DMS79 treated with DMSO at 0.1 percent for 48 hours (cell line): ENCODE measurements around the gene EFCAB10.
"Not testable (repeated sequence)": the region's sequence is repeated elsewhere in the genome, so short reads cannot be mapped to it uniquely, and the experiment has no call there.

Experiments
- DNase-seq: peaks from one replicate; lab custom pipeline; 2025; lab: John Stamatoyannopoulos, UW

Gene EFCAB10

DNA sequence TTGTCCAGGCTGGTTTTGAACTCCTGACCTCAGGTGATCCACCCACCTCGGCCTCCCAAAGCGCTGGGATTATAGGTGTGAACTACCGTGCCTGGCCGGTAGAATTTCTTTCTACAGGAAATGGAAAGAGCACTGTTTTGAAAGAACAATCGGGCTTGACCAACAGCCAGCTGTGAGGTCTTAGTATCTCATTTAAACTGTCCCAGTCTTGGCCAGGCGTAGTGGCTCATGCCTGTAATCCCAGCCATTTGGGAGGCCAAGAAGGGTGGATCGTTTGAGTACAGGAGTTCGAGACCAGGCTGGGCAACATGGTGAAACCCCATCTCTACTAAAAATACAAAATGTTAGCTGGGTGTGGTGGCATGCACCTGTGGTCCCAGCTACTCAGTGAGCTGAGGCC is 17.8 kb upstream of the EFCAB10 start:
- not testable (repeated sequence) for DNase-seq

DNA sequence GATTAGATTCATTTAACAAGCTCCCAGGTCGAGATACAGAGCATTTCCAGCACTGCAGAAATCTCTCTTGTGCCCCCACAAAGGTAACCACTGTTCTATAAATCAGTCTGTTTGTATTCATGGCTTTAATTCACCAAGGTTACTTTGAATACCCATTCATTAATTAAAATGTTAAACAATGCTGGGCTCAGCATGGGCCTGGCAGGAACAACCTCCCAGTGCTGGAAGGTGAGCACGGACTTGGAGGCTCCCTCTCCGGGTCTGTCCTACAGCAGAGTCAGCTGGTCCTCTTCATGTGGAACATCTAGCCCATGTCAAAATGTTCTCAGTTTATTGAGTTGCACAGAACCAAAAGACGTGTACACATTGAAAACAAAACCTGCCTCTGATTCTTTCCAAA is 15.6 kb upstream of the EFCAB10 start:
- no peak for DNase-seq

DNA sequence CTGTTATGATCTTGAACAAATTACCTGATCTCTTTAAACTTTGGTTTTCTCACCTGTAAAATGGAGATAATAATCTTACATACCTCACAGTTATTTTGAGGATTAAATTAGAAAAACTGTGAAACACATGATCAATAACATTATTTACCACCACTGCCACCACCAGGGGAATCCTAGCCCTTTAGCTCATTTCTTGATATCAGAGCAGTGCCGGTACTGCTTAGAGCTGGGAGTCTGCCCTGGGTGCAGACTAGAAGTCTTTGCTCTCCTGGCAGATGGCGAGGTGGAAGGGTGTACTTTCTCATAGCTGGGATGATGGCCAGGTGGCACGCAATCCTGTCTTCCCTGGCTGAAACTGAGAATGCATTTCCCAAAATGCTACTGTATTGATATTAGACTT is 12.7 kb upstream of the EFCAB10 start:
- DNase-seq = peak; percentile 44

DNA sequence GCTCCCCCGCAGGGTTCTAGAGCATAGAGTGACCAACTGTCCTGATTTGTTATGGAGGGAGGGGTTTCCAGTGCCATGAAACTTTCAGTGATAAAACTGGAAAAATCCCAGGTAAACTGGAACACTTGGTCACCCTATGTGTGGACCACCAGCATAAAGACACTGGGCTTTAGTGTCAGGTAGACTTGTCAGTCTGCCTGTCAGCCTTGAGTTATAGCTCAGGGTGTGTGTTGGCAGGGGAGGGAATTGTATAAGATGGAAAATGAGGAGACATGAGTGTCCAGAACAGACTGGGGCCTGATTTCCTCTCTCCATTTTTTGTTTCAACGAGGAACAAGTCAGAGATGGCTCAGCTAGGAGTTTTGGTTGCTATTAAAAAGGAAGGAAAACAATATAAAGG is 10.2 kb upstream of the EFCAB10 start:
- DNase-seq = no peak

DNA sequence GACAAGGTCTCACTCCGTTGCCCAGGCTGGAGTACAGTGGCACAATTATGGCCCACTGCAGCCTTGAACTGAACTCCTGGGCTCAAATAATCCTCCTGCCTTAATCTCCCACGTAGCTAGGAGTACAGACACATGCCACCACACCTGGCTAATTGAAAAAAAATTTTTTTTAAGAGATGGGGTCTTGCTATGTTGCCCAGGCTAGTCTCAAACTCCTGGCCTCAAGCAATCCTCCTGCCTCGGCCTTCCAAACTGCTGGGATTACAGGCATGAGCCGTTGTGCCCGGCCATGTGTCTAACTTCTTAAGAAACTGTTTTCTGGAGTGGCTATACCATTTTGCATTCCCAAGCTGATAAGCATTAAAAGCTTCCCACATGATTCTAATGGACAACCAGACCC is 9.5 kb upstream of the EFCAB10 start:
- DNase-seq = no peak

DNA sequence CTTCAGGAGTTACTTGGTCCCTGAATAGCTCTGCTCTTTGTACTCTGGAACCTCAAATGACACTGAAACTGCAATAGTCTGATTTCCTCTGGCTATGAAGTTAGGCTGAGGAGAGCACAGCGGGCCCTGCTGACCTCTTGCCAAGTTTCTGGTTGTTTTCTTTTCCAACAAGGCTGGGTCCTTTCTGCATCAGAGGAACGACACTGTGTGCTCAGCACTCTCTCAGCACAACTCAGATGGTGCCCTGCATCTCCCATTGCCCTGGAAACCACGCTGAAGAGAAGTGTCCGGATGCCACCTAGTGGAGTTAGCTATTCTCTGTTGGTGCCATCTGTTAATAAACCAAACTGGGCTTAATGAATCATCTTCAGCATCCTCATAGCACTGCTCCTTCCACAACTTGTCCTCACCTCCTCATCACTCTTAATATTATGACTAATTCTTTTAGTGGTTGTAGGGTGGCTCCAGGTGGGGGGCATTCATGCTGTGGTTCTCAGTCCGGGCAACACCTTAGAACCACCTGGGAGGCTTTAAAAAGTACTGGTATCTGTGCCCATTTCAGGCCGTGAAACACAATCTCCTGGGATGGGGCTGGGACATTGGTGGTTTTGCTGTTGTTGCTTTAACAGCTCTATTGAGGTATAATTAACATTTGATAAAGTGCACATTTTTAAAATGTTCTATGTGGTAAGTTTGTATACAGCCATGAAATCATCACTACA is 8.2 kb upstream of the EFCAB10 start:
- peak; percentile 93 for DNase-seq

DNA sequence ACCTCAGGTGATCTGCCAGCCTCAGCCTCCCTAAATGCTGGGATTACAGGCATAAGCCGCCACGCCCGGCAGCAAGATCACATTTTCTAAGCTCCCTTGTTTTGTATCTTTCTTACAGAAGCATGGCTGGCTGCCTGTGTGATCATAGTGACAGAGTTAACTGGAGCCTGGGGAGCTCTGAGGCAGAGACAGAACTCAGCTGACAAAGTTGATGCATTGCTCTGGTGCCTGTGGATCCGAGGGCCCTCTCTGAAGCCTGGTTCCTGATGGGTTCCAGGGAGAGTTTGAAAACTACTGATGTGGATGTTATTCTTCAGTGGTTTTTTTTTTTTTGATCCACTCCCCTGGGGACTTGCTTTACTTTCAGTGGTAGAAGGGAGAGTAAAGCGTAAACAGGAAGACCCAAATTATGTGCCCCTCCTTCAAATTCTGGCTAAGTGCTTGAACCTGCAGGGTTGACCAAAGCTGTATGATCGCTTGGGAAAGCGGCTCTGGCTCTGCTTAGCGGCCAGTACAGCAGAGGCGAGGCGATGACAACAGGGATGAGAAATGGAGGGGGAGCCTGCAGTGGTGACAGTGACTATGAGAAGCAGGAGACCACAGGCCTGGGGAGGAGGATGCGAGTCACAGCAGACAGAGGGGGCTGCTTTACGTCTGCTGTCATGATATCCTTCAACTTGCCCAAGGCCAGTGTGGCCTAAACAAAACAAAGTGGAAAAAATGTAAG is 6.8 kb upstream of the EFCAB10 start:
- no peak for DNase-seq

DNA sequence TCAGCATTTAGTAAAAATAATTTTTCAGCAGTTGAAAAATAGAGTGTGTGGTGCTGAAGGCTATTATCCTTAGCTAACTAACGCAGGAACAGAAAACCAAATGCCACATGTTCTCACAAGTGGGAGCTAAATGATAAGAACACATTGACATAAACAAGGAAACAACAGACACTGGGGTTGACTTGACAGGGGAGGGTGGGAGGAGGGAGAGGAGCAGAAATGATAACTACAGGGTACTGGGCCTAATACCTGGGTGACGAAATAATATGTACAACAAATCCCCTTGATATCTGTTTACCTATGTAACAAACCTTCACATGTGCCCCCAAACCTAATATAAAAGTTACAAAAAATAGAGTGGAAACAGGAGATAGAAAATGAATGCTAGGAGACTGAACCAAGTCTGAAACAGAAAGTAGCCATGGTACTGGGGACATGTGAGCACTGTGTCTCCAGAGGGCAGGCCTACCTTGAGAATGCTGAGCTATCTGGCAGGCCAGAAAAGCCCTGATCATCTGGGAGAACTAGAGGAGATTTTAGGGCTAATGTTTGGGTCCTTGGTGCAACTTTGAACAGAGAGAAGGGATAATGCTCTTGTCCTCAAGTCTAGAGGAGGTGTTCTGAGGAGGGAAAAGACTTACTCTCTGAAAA is 4.7 kb upstream of the EFCAB10 start:
- DNase-seq = no peak

DNA sequence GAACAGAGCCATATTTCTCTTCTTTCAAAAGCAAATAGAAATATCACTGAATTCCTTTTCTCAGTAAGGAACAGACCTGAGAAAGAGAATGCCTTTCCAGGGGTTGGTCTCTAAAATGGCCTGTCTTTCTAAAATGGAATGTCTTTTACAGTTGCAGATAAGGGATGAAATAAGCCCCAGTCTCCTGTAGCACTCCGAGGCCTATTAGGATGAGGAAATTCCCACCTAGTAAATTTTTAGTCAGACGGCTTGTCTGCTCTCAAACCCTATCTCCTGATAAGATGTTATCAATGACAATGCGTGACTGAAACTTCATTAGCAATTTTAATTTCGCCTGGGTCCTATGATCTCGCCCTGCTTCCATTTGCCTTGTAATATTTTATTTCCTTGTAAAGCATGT is 2.9 kb upstream of the EFCAB10 start:
- DNase-seq = no peak

DNA sequence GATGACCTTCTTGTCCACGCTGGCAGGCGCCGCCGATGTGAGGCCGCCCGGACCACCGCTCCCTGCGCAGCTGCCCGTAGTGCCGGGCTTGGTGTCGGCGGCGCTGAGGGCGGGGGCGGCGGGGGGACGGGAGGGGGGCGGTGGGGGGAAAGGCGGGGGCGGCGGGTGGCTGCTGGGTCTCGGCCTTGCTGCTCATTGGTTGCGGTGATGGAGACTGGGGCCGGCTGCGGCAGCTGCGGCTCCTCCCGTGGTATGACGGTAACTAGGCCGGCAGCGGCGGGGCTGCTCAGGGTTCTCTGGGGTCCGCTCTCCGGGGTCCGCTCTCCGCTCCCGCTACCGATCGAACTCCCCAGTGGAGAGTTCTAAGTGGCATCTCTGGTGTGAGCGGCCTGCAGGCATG is 1.8 kb upstream of the EFCAB10 start:
- DNase-seq = no peak

DNA sequence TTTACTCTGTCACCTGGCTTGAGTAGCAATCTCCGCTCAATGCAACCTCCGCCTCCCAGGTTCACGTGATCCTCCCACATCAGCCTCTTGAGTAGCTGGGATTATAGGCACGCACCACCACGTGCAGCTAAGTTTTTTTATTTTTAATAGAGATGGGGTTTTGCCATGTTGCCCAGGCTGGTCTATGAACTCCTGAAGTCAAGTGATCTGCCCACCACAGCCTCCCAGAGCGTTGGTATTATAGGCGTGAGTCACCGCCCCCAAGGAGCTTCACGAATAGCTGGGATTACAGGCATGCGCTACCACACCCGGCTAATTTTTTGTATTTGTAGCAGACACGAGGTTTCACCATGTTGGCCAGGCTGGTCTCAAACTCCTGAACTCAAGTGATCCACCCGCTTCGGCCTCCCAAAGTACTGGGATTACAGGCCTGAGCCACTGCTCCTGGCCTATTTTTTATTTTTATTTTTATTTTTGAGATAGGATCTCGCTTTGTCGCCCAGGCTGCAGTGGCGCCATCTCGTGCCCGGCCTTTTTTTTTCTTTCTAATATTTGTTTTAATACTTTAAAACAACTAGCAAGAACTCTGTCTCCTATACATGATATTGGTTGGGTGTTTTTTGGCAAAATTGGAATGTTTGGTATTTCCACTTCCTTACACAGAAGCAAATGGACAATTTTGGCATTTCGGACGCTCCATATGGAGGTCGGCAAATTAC is 1.1 kb downstream of the EFCAB10 start:
- DNase-seq = no peak

DNA sequence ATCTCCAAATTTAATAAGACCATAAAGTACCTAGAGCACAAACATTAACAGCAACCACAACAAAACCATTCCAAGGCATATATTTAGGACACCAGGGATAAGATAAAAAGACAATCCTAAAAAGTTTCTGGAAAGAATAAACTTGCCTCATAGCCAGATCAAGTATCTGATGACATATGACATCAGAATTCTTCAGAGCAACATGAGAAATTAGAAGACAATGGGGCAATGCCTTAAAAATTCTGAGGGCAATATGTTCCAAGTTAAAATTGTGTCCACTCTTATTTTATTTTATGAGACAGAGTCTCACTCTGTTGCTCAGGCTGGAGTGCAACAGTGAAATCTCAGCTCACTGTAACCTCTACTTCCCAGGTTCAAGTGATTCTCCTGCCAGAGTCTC is 2.8 kb downstream of the EFCAB10 start:
- DNase-seq = no peak

DNA sequence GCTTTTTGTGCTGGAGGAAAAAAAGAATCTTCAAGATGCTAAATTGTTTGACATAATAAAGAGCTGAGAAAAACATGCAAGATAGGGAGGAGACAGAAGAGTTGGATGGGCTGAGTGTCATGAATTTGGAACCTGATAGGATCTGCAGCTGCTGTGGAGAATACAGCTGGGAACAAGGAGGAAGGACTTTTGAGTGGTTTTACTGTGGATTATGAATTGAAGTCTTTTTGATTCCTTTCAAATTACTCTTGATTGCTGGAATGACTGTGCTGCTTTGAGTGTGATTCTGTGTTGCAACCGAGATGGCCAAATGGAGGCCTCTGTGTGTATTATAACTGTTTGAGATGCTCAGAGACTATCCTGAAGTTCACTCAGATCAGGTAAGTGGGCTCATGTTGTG is 4.0 kb downstream of the EFCAB10 start:
- no peak for DNase-seq

DNA sequence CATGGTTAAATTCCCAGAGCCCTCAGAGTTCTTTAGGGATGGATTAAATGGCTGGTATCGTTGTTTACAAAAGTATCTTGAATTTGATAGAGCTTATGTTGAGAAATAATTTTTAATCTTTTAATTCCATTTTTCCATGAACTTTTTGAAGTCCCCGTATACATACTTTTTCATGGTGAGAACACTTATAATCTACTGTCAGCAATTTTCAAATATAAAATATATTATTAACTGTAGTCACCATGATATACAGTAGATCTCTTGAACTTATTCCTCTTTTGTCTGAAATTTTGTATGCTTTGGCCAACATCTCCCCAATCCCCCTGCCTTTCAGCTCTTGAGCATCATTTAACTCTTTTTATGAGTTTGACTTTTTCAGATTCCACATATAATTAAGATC is 9.4 kb downstream of the EFCAB10 start:
- no peak for DNase-seq

DNA sequence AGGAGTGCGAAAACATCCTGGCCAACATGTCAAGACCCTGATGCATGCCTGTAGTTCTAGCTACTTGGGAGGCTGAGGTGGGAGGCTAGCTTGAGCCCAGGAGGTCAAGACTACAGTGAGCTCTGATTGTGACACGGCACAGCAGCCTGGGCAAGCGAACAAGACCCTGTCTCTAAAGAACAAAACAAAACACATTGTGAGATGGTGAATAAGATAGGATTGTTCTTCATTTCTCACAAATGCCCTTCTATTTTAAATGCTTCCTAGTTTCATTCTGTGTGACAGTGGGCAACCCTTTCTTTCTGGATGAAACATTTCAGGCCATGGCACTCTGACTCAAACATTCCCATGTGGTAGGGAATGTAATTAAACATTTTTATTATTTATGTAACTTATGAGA is 13.5 kb downstream of the EFCAB10 start:
- DNase-seq = no peak

DNA sequence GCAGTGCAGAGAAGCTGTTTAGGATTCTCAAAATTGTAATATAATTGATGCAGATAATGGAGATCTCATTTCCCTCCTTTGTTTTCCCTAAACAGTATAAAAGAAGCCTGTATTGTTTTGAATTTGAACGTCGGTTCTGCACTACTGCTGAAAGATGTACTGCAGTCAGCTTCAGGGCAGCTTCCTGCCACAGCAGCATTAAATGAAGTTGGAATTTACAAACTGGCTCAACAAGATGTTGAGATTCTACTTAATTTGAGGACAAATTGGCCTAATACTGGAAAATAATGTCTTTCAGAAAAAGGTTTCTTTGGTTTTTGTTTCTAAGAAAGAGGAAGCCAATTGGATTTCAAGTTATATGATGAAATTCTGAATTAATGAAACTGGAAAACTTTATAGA is 14.3 kb downstream of the EFCAB10 start:
- no peak for DNase-seq

DNA sequence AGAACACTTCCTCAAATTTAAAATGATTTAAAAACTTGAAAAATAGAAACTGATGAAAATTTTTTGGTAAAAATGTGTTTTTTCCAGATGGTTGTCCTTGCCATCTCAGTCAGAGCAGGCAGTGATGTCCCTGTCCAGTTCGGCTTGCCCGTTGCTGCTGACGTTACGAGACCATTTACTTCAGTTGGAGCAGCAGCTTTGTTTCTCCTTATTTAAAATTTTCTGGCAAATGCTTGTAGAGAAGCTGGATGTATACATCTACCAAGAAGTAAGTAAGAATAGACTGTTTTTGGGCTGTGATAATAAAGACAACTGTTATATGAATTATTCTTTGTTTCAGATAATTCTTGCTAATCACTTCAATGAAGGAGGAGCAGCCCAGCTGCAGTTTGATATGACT is 16.1 kb downstream of the EFCAB10 start:
- DNase-seq = no peak

DNA sequence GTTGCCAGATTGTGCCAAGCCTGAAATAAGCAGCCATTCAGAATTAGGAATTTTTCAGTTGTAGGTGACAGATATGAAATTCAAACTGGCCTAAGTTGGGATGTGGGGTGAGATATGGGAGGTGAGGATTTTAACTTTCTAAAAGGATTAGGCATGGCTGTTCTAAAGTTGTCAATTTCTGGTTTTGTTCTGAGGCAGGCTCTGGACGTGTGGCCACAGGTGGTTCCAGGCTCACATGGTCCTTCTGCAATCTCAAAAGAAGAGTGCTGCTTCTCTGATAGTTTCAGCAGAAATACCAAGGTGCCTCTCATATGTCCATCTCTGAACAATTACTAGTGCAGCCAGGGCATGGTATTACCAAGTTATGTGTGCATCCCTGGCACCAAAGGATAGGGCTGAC is 21.4 kb downstream of the EFCAB10 start:
- no peak for DNase-seq

DNA sequence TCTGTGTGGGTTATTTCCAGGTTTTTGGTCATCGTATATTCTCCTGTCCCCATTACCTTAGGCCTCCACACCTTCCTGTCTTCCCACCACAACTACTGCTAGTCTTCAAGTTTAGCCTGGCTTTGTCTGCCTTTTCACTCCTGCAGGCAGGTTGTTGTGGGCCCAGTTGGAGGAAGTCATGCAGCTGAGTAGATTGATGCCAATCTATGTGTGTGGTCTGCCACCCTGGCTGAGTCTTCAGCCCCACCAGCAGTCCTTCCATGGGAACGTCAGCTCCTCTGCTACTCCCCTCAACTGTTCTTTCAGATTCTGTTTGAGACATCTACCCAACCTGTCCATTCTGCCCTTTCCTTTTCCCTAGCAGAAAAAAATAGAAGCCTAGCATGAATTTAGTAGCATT is 43.0 kb downstream of the EFCAB10 start:
- DNase-seq = no peak

DNA sequence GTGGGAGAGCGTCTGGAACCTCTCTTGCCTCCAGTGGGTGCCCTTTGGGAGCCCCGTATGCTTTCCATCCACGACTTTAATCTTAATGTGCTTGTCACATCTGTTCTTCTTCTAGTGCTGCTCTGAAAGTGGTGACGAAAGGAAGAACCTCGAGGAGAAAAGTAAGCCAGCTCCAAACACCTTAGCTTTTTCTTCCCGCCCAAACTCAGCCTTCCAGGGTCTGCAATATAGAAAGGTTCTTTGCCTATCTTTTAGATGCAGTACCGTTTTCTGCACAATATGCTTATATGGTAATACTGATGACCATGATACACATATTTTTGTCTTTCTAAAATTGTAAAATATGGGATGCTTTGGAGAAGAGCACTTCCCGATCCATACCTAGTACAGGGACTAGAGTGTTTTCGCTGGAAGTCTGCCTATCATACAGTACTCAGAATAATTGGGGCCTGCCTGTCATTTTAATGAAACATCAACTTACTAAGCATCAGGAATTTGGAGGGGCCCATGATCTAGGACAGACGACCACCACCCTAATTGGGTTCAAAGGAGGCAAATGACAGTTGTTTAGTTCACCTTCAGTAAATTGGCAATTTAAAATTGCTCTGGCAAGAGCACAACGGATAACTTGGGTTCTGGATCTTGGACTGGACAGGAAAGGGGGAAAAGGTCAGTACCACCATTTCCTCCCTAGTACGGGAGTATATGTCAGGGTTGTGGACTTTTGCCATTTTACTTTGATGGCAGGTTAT is 48.4 kb downstream of the EFCAB10 start:
- no peak for DNase-seq

DNA sequence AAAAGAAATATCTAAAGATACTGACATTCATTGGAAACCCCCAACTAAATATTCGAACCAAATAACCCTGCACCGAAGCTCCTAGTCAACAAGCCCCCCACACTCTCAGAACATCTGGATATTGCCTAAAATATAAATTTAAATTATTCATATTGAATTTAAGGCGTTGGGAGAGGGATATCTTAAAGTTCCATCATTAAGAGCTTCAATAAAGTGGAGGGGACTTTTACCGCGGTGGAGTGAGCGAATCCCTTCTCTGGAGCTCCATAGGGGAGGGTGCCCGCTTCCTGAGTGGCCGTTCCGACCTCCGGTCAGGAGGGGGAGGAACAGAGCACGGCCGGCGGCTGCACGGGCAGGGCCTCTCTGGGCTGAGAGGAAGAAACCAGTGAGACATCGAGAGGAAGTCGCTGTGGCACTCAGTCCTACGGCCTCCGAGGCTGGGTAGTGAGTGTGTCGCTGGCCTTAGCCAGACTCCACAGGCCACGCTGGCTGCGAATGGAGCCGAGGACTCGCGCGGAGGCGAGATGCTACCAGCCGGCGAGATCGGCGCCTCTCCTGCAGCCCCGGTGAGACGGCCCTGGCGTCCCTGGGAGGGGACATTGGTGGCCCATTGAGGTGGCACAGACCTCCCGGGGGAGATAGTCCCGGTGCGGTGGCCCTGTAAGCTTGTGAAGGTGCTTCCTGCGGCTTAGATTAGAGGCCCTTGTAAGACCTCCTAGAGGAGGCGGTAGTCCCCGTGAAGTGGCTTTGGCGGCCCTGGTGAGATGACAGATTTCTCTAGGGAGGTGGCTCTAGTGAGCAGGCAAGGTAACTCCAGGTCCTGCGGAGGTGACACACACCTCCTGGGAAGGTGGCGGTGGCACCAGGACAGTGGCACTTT is 49.3 kb downstream of the EFCAB10 start, which contains the start of gene RINT1:
TSS of gene RINT1 (plus strand) at position 410 of the 880 bp plus-strand sequence. CDS start at position 525, 115 bp downstream.
- DNase-seq = peak; percentile 83
